ENCODE data around the gene SKAP2.

Gene SKAP2

GRCh38 chr7:26662646-26663045 is 201.7 kb downstream of the SKAP2 start:
- DNase-seq: no peak

- DNase-seq: no peak
Measured at GRCh38 chr7:26659121-26659520, 205.3 kb downstream of the SKAP2 start.

GRCh38 chr7:26658389-26659084 is 205.9 kb downstream of the SKAP2 start:
- DNase-seq: no peak

GRCh38 chr7:26657686-26658388 is 206.6 kb downstream of the SKAP2 start:
- DNase-seq: no peak

GRCh38 chr7:26657206-26657641 is 207.2 kb downstream of the SKAP2 start:
- no peak for DNase-seq

- no peak for DNase-seq
Measured at GRCh38 chr7:26656735-26657134, 207.7 kb downstream of the SKAP2 start.

- no peak for DNase-seq
Measured at GRCh38 chr7:26655781-26656180, 208.6 kb downstream of the SKAP2 start.

- no peak for DNase-seq
Measured at GRCh38 chr7:26653430-26654399, 210.7 kb downstream of the SKAP2 start.

GRCh38 chr7:26652401-26653100 is 211.8 kb downstream of the SKAP2 start:
- no peak for DNase-seq

GRCh38 chr7:26650103-26650502 is 214.3 kb downstream of the SKAP2 start:
- no peak for DNase-seq

- no peak for DNase-seq
Measured at GRCh38 chr7:26649388-26649787, 215.0 kb downstream of the SKAP2 start.

GRCh38 chr7:26648554-26648953 is 215.8 kb downstream of the SKAP2 start:
- DNase-seq: no peak

- DNase-seq: no peak
Measured at GRCh38 chr7:26646336-26647048, 217.9 kb downstream of the SKAP2 start.

GRCh38 chr7:26645121-26645520 is 219.3 kb downstream of the SKAP2 start:
- DNase-seq: no peak

- DNase-seq: no peak
Measured at GRCh38 chr7:26642416-26642815, 222.0 kb downstream of the SKAP2 start.

- no peak for DNase-seq
Measured at GRCh38 chr7:26639695-26640094, 224.7 kb downstream of the SKAP2 start.

- DNase-seq: no peak
Measured at GRCh38 chr7:26639111-26639510, 225.3 kb downstream of the SKAP2 start.

- no peak for DNase-seq
Measured at GRCh38 chr7:26638140-26638539, 226.2 kb downstream of the SKAP2 start.

GRCh38 chr7:26637610-26638009 is 226.8 kb downstream of the SKAP2 start:
- no peak for DNase-seq

- no peak for DNase-seq
Measured at GRCh38 chr7:26636808-26637207, 227.6 kb downstream of the SKAP2 start.

GRCh38 chr7:26633557-26633956 is 230.8 kb downstream of the SKAP2 start:
- DNase-seq: no peak

- DNase-seq: no peak
Measured at GRCh38 chr7:26631601-26632000, 232.8 kb downstream of the SKAP2 start.
